ENCODE measurements around the gene FUCA2.

DNA sequence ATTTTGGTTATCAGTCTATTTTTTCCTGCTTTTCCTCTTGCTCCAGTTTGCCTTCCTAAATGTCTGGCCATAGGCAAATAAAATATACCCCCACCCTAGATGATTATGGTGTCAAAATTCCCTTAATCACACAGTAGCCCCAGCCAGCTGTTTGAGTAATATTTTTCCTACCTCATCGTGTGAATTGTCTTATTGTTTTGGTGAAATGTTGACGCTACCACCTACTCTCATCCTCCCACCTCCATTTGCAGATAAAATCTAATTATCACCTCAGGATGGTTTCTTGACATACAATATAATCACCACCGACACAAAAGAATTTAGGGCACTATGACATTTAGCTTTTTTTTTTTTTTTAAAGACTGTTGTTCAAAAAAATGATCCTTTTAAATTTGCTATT is 44.1 kb upstream of the FUCA2 start:
- TF ChIP-seq, protein P1, sequence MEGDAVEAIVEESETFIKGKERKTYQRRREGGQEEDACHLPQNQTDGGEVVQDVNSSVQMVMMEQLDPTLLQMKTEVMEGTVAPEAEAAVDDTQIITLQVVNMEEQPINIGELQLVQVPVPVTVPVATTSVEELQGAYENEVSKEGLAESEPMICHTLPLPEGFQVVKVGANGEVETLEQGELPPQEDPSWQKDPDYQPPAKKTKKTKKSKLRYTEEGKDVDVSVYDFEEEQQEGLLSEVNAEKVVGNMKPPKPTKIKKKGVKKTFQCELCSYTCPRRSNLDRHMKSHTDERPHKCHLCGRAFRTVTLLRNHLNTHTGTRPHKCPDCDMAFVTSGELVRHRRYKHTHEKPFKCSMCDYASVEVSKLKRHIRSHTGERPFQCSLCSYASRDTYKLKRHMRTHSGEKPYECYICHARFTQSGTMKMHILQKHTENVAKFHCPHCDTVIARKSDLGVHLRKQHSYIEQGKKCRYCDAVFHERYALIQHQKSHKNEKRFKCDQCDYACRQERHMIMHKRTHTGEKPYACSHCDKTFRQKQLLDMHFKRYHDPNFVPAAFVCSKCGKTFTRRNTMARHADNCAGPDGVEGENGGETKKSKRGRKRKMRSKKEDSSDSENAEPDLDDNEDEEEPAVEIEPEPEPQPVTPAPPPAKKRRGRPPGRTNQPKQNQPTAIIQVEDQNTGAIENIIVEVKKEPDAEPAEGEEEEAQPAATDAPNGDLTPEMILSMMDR (IDR thresholded peaks at IDR 0.05) = no peak
- TF ChIP-seq POLR2A (IDR thresholded peaks at IDR 0.05) = no peak
- no peak for TF ChIP-seq EP300 (IDR thresholded peaks at IDR 0.05)
